Measurements from ENCODE around the gene MOBP. TPM values are rescaled to one million over a fixed set of nuclear protein-coding genes. Genes with fewer than 3 reads are reported as not detected.

MOBP gene
- total and polyA plus RNA-seq, 12 donors = 0.07 to 0.56 (median 0.10) TPM; not detected in 8

DNA sequence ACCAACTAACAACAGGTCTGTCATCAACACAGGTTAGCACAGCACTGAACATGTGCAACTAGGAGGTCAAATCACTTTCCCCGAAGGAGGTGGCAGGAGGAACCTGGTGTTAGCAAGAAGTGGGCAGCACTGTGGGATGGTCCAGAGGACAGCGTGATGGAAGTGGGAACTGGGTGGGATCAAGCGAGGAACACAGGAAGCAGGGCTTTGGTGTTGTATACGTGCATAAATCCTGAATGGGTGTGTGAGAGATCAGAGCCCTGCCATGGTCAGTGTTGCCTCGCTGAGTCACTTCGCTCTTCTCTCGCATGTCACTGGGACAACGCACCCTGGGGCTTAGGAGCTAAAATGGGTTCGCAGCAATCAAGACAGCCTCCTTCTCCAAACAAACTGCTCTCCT lies 62.1 kb downstream of the MOBP start:
- WGBS, 4 donors = 77 to 88% (median 83%) methylated on average over 9 of the region's 9 CpGs
- intact Hi-C loops (cut with DNase I) = no loop called here
- no peak overlapping the region for H3K4me3 ChIP-seq

GRCh38 chr3:39531066-39531465 lies 63.6 kb downstream of the MOBP start:
- Histone ChIP-seq H3K36me3 (replicated peaks in 1 of 2) (no peaks in the 10 kb centered on the region), H3K4me1 (replicated peaks in 1 of 2) (no peaks in the 10 kb centered on the region), H3K9me3 (replicated peaks in 1 of 3) (no peaks in the 10 kb centered on the region), H3K27ac (no peak overlapping the region), H3K27me3 (no peaks in the 10 kb centered on the region), H3K4me3 (no peak overlapping the region)
- intact Hi-C loops (cut with DNase I) = no loop called here
- TF ChIP-seq POLR2A (IDR thresholded peaks at IDR 0.05) = no peak
- TF ChIP-seq, protein P1, sequence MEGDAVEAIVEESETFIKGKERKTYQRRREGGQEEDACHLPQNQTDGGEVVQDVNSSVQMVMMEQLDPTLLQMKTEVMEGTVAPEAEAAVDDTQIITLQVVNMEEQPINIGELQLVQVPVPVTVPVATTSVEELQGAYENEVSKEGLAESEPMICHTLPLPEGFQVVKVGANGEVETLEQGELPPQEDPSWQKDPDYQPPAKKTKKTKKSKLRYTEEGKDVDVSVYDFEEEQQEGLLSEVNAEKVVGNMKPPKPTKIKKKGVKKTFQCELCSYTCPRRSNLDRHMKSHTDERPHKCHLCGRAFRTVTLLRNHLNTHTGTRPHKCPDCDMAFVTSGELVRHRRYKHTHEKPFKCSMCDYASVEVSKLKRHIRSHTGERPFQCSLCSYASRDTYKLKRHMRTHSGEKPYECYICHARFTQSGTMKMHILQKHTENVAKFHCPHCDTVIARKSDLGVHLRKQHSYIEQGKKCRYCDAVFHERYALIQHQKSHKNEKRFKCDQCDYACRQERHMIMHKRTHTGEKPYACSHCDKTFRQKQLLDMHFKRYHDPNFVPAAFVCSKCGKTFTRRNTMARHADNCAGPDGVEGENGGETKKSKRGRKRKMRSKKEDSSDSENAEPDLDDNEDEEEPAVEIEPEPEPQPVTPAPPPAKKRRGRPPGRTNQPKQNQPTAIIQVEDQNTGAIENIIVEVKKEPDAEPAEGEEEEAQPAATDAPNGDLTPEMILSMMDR (IDR thresholded peaks at IDR 0.05) = no peak
- DNase-seq = no peak
- WGBS, 4 donors = 89 to 90% (median 89%) methylated on average over 6 of the region's 6 CpGs

More for the DNA sequence above, 62.1 kb downstream of the MOBP start:
- DNase-seq = no peak
- Histone ChIP-seq H3K4me1 (replicated peaks in 1 of 2) (no peaks in the 10 kb centered on the region), H3K9me3 (replicated peaks in 1 of 3) (no peaks in the 10 kb centered on the region), H3K27me3 (no peaks in the 10 kb centered on the region), H3K27ac (no peak overlapping the region), H3K36me3 (replicated peaks in 1 of 2) (no peaks in the 10 kb centered on the region)
- TF ChIP-seq POLR2A (IDR thresholded peaks at IDR 0.05) = no peak
- TF ChIP-seq, protein P1 (IDR thresholded peaks at IDR 0.05) = no peak

DNA sequence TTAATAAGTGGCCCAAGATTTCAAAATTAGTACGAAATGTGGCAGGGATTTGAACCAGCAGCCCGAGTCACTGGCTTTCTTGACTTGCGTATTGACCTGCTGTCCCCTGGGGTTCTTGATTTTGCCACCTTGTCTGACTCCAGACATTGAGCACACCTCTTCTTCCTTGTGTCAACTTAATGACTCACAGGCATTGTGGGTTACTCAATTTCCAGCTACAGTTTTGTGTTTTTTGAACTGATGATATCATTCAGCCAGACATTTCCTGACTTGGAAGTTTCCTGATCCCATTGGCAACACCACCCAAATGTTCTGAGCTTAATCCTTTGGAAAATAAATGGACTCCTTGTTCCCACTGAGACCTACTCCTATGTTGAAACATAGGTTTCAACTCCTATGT lies 64.2 kb downstream of the MOBP start:
- Histone ChIP-seq H3K9me3 (replicated peaks in 1 of 3) (no peaks in the 10 kb centered on the region), H3K4me3 (no peak overlapping the region), H3K27me3 (no peaks in the 10 kb centered on the region), H3K36me3 (replicated peaks in 1 of 2) (no peaks in the 10 kb centered on the region), H3K4me1 (replicated peaks in 1 of 2) (no peaks in the 10 kb centered on the region), H3K27ac (no peak overlapping the region)
- WGBS, 4 donors = 73 to 87% (median 84%) methylated on average over 3 of the region's 3 CpGs
- TF ChIP-seq POLR2A (IDR thresholded peaks at IDR 0.05) = no peak
- TF ChIP-seq, protein P1 (IDR thresholded peaks at IDR 0.05) = no peak
- no peak for DNase-seq
- intact Hi-C loops (cut with DNase I) = no loop called here

- WGBS, 4 donors = 24 to 70% (median 58%) methylated on average over 1 of the region's 1 CpG
- H3K27me3 ChIP-seq = no peaks in the 10 kb centered on the region
- H3K27ac ChIP-seq = no peak overlapping the region
- no peak for DNase-seq
- no peaks in the 10 kb centered on the region for H3K9me3 ChIP-seq (replicated peaks in 1 of 3)
- H3K4me1 ChIP-seq (replicated peaks in 1 of 2) = no peaks in the 10 kb centered on the region
- intact Hi-C loops (cut with DNase I) = no loop called here
- TF ChIP-seq, protein P1 (IDR thresholded peaks at IDR 0.05) = no peak
- TF ChIP-seq POLR2A (IDR thresholded peaks at IDR 0.05) = no peak
- no peaks in the 10 kb centered on the region for H3K36me3 ChIP-seq (replicated peaks in 1 of 2)
- H3K4me3 ChIP-seq = no peak overlapping the region
These were observed 65.3 kb downstream of the MOBP start for GRCh38 chr3:39532777-39533176.

Data from adrenal gland (tissue), 12 donors.